AG08395 (cell line): ENCODE results near the gene SNRPE.
A peak's percentile ranks its signal among the peaks of the same experiment; 100 is the strongest.

Experiments
- DNase-seq: peaks from one replicate; pipeline ENCODE4 v3.0.0; 2012; ENCODE audit warnings: mixed read lengths, low spot score

The SNRPE gene

GRCh38 chr1:203880606-203881005 is 19.2 kb downstream of the SNRPE start:
- no peak for DNase-seq

- peak; percentile 72 for DNase-seq
Observed at GRCh38 chr1:203888807-203889251, 27.4 kb downstream of the SNRPE start.

GRCh38 chr1:203891950-203892349 is 30.6 kb downstream of the SNRPE start:
- no peak for DNase-seq

GRCh38 chr1:203898458-203899352 is 37.3 kb downstream of the SNRPE start:
- no peak for DNase-seq

DNA sequence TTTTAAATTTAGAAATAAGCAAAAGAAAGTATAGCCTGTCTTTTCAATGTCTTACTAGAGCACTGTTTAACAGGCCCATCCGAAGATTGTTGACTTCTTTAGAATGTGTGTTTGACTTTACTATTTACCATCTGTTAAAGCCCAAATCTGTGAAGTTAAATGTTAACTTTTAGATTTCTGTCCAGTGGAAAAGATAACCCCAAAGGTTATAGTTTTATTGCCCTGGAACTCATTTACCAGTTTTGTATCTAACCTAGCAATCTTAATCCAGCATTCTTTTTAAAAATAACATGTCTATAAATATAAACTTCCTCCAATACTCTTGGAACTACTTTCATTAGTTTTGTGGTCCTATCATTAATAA is 37.9 kb downstream of the SNRPE start:
- no peak for DNase-seq

GRCh38 chr1:203899869-203900714 is 38.7 kb downstream of the SNRPE start:
- no peak for DNase-seq

DNA sequence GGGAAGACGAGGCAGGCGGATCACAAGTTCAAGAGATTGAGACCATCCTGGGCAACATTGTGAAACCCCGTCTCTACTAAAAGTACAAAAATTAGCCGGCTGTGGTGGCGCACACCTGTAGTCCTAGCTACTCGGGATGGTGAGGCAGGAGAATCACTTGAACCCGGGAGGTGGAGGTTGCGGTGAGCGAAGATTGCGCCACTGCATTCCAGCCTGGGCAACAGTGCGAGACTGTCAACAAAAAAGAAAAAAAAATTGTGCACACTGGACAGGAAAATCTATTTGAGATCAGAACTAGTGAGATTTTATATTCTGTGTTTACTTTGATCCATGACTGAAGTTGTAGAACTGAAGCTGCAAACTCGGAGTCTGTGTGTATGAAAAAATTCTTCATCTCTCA is 40.2 kb downstream of the SNRPE start:
- DNase-seq = no peak

- no peak for DNase-seq
Observed at GRCh38 chr1:203905275-203905674, 43.9 kb downstream of the SNRPE start.

DNA sequence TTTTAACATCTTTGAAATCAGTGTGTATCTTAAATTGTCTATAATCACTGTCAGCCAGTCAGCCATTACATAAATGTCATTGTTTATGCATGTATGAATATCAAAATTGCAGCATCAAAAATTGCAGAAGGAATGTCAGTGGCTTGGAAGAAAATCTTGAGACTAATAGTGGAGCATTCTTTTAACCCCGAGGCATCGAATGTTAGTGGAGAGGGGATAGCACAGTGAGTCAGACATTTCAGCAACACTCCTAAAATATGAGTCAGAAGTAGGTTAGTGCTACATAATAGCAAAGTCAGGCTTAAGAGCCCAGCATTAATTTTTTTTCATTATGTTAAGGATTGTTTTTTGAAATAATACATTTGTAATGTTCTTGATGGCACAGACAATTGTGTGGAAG is 45.5 kb downstream of the SNRPE start:
- DNase-seq = peak; percentile 94

DNA sequence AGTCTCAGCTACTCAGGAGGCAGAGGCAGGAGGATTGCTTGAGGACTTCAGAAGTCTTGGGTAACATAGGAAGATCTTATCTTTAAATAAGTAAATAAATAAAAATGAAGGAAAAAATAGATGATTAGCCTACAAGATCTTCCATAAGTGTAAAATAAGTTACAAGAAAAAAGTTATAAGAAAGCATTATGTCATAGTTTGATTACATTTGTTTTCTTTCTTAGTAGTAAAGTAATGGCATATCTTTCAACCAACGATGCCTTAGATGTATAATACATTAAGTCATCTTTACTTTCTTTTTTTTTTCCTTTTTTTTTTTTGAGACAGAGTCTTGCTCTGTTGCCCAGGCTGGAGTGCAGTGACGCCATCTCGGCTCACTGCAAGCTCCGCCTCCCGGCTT is 46.5 kb downstream of the SNRPE start:
- no peak for DNase-seq

GRCh38 chr1:203911806-203912205 is 50.4 kb downstream of the SNRPE start:
- peak; percentile 55 for DNase-seq

- DNase-seq = no peak
Observed at GRCh38 chr1:203913073-203913521, 51.7 kb downstream of the SNRPE start.

DNA sequence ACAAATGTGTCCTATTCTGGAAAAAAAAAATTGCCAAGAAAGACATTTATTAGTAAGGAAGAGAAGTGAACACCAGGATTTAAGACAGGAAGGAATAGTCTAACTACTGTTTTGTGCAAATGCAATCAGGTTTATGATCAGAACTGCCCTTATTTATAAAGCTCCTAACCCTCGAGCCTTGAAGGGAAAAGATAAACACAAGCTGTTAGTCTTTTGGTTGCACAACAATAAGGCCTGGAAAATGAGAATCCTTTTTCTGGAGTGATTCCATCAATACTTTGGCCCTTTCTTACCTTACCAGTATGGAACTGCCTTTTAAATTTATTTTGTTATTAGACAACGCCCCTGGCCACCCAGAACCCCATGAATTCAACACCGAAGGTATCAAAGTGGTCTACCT is 52.9 kb downstream of the SNRPE start:
- DNase-seq = no peak

DNA sequence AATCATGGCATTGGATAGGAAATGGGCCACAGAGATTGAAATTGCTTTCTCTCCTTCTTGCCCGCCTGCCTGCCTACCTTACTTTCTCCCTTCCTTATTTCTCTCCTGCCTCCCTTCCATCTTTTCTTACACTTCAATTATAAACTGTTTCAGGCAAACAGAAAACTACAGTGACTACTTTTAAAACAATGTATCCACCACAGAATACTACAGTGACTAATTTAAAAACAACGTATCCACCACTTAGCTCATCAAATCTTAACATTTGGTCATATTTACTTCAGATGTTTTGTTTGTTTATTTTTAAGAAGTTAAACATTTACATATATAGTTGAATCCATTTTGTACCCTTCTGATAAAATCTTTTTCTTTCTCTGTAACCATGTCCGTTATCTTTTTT is 54.4 kb downstream of the SNRPE start:
- peak; percentile 58 for DNase-seq

DNA sequence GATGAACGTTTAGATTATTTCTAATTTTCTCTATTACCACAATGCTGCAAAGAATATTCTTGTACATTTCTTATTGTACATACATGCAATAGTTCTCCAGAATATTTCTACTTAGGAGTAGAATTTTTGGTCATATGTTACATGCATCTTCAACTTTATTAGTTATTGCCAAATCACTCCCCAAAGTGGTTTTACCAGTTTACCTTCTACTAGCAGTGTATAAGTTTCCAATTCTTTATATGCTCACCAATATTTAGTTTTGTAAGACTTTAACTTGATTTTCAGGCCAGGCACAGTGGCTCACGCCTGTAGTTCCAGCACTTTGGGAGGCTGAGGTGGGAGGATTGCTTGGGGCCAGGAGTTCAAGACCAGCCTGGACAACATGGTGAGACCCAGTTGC is 55.4 kb downstream of the SNRPE start:
- DNase-seq = no peak
